ENCODE results near the gene MRPL32. TPM values are rescaled to one million over a fixed set of nuclear protein-coding genes. Genes with fewer than 3 reads are reported as not detected.

The MRPL32 gene
- total and polyA plus RNA-seq, 2 of the 13 experiments (the other 11 are each of a cell fraction or from before 2014, with no cell fraction given) = 39.0 to 81.2 TPM

DNA sequence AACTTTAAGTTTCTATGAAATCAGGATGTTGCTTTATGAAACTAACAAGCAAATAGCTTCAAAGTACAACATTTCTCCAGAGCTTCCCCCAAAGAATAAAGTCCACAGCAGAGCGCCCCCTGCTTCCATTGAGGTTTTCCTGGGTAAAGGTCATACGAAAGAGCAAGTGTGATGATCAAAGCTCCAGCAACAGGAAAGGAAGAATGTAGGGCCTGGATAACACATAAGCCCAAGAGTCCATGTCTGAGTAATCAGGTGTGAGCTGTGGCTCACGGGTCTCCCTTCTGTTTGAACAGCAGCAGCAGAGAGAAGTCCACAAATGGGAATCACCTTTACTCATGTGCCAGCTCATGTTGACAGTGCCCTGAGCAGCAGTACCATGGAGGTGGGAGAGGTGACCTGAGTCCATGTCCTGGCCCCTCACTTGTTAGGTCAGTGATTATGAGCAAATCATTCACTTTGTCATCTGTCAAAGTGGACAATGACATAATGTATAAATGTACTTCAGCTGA lies 50.5 kb downstream of the MRPL32 start (continued):
- TF ChIP-seq, protein P1, sequence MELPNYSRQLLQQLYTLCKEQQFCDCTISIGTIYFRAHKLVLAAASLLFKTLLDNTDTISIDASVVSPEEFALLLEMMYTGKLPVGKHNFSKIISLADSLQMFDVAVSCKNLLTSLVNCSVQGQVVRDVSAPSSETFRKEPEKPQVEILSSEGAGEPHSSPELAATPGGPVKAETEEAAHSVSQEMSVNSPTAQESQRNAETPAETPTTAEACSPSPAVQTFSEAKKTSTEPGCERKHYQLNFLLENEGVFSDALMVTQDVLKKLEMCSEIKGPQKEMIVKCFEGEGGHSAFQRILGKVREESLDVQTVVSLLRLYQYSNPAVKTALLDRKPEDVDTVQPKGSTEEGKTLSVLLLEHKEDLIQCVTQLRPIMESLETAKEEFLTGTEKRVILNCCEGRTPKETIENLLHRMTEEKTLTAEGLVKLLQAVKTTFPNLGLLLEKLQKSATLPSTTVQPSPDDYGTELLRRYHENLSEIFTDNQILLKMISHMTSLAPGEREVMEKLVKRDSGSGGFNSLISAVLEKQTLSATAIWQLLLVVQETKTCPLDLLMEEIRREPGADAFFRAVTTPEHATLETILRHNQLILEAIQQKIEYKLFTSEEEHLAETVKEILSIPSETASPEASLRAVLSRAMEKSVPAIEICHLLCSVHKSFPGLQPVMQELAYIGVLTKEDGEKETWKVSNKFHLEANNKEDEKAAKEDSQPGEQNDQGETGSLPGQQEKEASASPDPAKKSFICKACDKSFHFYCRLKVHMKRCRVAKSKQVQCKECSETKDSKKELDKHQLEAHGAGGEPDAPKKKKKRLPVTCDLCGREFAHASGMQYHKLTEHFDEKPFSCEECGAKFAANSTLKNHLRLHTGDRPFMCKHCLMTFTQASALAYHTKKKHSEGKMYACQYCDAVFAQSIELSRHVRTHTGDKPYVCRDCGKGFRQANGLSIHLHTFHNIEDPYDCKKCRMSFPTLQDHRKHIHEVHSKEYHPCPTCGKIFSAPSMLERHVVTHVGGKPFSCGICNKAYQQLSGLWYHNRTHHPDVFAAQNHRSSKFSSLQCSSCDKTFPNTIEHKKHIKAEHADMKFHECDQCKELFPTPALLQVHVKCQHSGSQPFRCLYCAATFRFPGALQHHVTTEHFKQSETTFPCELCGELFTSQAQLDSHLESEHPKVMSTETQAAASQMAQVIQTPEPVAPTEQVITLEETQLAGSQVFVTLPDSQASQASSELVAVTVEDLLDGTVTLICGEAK (IDR thresholded peaks at IDR 0.05) = no peak
- TF ChIP-seq, protein P1 (CRISPR knock-in tag; IDR thresholded peaks at IDR 0.05) = no peak; the same call in 1 of the 2 replicates
- TF ChIP-seq ZNF230 (CRISPR knock-in tag; IDR thresholded peaks at IDR 0.05) (no peak), MBD4 (IDR thresholded peaks at IDR 0.05; ENCODE audit: borderline replicate concordance, low read length) (no peak; the same call in 1 of the 2 replicates), NR2F1 (CRISPR knock-in tag; IDR thresholded peaks at IDR 0.05) (peak; percentile 77 to 84; a peak in 3 of 4 replicates), POLR2A (IDR thresholded peaks at IDR 0.05; ENCODE audit: insufficient read depth in 1 of 2, low read depth in 2 of 2, low read length in 2 of 2) (no peak), HNF4G (IDR thresholded peaks at IDR 0.05; ENCODE audit: borderline replicate concordance, low read depth, low read length) (peak; percentile 90), HNF4G (CRISPR knock-in tag; IDR thresholded peaks at IDR 0.05; ENCODE audit: borderline replicate concordance, low read depth) (peak; percentile 66; the same call in 1 of the 2 replicates), TGIF2 (CRISPR knock-in tag; IDR thresholded peaks at IDR 0.05) (no peak), ZNF792 (CRISPR knock-in tag; IDR thresholded peaks at IDR 0.05) (no peak), ZNF234 (CRISPR knock-in tag; conservative IDR thresholded peaks at IDR 0.05) (no peak), SOX13 (IDR thresholded peaks at IDR 0.05) (no peak), SOX13 (CRISPR knock-in tag; conservative IDR thresholded peaks at IDR 0.05 in 1 of 2, IDR thresholded peaks at IDR 0.05 in 1 of 2) (peak in 1 of 2 experiments; percentile 34; a peak in 1 of 4 replicates)
- TF ChIP-seq, protein P2, sequence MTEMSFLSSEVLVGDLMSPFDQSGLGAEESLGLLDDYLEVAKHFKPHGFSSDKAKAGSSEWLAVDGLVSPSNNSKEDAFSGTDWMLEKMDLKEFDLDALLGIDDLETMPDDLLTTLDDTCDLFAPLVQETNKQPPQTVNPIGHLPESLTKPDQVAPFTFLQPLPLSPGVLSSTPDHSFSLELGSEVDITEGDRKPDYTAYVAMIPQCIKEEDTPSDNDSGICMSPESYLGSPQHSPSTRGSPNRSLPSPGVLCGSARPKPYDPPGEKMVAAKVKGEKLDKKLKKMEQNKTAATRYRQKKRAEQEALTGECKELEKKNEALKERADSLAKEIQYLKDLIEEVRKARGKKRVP (CRISPR knock-in tag; IDR thresholded peaks at IDR 0.05) = 0 out of 4 replicates have a peak, but pooled peaks of 1 of the 2 experiments have one; percentile 17
- TF ChIP-seq, protein P3, sequence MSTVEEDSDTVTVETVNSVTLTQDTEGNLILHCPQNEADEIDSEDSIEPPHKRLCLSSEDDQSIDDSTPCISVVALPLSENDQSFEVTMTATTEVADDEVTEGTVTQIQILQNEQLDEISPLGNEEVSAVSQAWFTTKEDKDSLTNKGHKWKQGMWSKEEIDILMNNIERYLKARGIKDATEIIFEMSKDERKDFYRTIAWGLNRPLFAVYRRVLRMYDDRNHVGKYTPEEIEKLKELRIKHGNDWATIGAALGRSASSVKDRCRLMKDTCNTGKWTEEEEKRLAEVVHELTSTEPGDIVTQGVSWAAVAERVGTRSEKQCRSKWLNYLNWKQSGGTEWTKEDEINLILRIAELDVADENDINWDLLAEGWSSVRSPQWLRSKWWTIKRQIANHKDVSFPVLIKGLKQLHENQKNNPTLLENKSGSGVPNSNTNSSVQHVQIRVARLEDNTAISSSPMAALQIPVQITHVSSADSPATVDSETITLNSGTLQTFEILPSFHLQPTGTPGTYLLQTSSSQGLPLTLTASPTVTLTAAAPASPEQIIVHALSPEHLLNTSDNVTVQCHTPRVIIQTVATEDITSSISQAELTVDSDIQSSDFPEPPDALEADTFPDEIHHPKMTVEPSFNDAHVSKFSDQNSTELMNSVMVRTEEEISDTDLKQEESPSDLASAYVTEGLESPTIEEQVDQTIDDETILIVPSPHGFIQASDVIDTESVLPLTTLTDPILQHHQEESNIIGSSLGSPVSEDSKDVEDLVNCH (CRISPR knock-in tag; IDR thresholded peaks at IDR 0.05) = no peak
- TF ChIP-seq, protein P4, sequence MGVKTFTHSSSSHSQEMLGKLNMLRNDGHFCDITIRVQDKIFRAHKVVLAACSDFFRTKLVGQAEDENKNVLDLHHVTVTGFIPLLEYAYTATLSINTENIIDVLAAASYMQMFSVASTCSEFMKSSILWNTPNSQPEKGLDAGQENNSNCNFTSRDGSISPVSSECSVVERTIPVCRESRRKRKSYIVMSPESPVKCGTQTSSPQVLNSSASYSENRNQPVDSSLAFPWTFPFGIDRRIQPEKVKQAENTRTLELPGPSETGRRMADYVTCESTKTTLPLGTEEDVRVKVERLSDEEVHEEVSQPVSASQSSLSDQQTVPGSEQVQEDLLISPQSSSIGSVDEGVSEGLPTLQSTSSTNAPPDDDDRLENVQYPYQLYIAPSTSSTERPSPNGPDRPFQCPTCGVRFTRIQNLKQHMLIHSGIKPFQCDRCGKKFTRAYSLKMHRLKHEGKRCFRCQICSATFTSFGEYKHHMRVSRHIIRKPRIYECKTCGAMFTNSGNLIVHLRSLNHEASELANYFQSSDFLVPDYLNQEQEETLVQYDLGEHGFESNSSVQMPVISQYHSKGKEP (CRISPR knock-in tag; IDR thresholded peaks at IDR 0.05) = no peak
